Measurements from ENCODE around the gene FGD2.

The FGD2 gene

GRCh38 chr6:37020812-37021211, 15.4 kb downstream of the FGD2 start:
- no peak for DNase-seq

GRCh38 chr6:37021356-37022129, 16.1 kb downstream of the FGD2 start:
- DNase-seq = peak in 2 of 3 donors; percentile 29 to 38

DNA sequence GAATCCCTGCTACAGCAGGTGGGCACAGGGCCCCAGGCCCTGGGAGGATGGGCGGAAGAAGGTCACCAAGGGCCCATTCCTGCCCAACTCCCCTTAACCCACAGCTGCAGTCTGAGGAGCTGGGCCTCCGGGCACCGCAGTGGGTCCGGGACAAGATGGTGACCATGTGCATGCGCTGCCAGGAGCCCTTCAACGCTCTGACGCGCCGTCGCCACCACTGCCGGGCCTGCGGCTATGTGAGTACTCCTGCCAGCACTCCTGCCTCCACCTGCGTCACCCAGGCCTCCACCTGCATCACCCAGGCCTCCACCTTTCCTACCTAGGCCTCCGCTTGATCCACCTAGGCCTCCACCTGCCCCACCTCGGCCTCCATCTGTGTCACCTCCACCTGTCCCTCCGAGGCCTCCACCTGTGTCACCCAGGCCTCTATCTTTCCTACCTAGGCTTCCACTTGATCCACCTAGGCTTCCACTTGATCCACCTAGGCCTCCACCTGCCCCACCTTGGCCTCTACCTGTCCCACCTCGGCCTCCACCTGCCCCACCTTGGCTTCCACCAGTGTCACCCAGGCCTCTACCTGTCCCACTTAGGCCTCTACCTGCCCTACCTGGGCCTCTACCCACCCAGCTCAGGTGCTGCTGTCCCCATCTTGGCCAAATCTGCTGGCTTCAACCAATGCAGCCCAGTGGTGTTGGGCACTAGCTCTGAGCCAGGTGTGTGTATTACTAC, 16.8 kb downstream of the FGD2 start:
- DNase-seq = no peak

DNA sequence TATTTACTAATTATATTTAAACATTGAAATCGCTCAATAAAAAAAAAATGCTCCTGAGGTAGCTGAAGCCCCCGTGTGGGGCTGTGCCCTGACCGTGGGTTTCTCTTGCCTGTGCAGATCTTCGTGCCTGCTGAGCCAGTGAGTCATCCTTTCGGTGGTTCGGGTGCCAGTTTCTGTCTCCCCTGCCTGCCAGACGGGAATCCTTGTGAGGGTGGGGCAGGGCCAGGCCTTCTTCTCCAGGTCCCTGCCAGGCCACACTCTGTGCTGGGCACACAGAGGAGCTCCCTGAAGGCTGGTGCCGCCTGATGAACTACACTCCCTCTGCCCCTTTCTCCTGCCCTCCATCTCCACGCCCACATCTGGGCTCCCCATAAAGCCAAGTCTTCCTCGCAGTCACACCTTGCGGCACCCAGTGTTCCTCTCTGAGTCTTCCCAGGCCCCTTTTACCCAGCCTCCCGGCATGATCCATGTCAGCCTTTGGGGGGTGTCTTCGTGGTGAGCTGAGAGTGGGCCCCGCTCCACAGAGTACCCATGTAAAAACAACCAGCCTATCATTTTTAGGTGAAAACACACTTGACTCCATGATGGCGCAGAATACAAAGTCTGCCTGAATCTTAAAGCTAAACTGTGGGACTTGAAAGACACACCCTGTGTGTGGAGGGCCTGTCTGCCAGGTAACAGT, 19.3 kb downstream of the FGD2 start:
- DNase-seq = no peak

DNA sequence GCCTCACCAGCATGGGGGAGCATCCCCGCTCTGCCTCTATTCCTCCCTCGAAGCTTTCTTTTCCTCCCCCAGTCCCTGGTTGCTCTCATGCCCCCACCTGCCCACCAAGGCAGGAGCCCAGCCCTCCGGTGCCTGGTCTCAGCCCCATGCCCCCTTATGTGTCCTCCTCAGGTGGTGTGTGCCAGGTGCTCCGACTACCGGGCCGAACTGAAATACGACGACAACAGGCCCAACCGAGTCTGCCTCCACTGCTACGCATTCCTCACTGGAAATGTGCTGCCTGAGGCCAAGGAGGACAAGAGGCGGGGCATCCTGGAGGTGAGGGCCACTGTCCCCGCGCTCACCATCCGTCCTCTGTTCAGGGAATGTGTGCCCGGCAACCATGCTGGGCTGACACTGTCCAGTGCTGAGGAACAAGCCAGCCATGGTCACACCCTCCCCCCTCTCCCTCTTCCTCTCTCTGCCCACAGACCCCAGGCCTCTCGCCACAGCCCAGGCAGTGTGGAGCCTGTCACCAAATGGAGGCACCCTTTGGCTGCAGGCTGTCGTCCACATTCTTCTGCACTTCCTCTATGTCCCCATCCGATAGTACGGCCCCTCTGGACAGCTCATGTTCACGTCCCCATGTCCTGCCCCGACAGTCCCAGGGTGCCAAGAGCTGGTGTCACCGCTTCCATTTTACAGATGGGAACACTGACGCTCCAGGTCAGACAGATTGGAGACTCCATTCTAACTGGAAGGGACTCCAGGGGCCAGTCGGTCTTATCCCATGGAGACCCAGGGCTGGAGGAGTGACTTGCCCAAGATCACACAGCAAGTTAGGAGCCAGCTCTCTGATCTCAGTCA, 20.4 kb downstream of the FGD2 start:
- DNase-seq = no peak

- no peak for DNase-seq
Observed at GRCh38 chr6:37027036-37027720, 21.7 kb downstream of the FGD2 start.

DNA sequence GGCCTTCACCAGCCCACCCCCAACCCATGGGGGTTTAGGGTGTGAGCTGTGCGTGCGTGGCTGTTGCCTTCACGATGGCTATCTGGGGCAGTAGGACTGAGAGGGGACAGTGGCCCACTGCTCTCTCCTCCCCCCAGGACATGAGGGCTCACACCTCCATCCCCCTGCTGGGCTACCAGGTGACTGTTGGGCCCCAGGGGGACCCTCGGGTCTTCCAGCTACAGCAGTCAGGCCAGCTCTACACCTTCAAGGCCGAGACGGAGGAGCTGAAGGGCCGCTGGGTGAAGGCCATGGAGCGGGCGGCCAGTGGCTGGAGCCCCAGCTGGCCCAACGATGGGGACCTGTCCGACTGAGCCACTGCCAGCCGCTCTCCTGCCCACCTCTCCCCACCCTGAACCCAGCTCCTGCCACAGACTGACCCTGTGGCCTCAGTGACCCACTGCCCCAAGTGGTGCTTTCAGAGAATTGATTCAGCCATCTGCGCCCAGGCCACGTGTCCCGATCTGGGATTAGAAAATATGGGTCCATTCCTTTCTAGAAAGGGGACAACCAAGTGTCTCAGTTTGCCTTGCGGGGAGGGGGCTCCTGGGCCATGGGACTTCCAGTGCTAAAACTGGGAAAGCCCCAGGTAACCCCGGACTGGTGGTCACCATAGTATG, 22.5 kb downstream of the FGD2 start:
- DNase-seq = no peak

DNA sequence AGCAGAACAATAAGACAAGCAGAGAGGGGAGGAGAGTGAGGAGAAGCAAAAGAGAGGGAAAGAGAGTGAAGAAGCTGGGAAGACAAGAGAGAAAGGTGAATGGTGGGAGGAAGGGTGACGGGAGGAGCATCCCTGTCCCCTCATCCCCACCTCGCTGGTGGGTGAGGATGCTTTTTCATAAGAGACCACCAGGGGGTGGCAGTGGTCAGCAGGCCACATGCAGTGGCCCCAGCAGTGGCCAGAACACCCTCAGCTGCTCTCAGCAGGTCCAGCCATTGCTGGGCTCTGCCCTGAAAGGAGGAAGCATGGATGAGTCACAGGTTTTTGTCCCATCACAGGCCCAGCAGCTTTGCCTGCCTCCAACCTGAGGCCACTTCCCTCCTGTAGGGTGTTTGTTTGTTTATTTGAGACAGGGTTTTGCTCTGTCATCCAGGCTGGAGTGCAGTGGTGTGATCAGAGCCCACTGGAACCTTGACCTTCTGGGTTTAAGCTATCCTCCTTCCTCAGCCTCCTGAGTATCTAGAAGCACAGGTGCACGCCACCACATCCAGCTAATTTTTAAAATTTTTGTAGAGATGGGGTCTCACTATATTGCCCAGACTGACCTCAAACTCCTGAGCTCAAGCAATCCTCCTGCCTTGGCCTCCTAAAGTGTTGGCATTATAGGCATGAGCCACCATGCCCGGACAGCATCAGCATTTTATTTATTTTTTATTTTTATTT, 24.0 kb downstream of the FGD2 start:
- peak; percentile 96 to 98 (median 97) for DNase-seq

DNA sequence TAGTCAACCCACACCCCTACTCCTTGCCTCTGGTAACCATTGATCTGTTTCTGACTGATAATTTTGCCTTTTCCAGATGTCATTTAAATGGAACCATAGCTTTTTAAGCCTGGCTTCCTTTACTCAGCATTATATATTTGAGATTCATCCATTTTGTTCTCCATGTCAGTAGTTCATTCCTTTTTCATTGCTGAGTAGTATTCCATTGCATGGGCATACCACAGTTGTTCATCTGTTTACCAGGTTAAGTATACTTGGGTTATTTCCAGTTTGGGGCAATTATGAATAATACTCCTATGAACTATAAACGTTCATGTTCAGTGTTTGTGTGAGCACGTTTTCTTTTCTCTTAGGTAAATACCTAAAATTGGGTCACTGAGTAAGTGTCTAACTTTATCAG, 25.1 kb downstream of the FGD2 start:
- DNase-seq = no peak

- no peak for DNase-seq
Observed at GRCh38 chr6:37032239-37032638, 26.8 kb downstream of the FGD2 start.

DNA sequence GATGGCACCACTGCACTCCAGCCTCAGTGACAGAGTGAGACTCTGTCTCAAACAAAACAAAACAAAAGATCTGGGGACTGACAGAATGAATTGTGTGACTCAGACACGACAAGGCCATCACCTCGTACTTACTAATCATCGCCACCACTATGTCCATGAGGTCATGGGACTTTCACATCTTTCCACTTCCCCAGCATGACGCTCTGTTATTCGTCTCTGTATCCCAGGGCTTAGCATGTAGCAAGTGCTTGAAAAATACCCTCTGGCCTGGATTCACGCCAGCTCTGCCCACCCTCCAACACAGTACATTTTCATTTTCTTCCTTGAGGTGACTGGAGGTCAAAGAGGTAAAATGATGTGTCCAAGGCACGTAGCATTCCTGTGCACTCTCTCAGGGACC, 27.8 kb downstream of the FGD2 start:
- peak; percentile 92 to 97 (median 95) for DNase-seq

- peak; percentile 38 to 49 (median 47) for DNase-seq
Observed at GRCh38 chr6:37033819-37034795, 28.7 kb downstream of the FGD2 start.

DNA sequence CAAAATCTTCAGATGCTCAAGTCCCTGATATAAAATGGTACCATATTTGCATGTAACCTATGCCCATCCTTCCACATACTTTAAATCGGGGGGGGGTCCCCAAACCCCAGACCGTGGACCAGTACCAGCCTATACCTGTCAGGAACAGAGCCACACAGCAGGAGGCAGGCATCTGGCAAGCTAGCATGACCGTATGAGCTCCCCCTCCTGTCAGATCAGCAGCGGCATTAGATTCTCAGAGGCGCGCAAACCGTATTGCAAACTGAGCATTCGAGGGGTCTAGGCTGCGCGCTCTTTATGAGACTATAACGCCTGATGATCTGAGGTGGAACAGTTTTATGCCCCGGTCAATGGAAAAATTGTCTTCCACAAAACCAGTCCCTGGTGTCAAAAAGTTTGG, 30.7 kb downstream of the FGD2 start:
- DNase-seq = no peak

DNA sequence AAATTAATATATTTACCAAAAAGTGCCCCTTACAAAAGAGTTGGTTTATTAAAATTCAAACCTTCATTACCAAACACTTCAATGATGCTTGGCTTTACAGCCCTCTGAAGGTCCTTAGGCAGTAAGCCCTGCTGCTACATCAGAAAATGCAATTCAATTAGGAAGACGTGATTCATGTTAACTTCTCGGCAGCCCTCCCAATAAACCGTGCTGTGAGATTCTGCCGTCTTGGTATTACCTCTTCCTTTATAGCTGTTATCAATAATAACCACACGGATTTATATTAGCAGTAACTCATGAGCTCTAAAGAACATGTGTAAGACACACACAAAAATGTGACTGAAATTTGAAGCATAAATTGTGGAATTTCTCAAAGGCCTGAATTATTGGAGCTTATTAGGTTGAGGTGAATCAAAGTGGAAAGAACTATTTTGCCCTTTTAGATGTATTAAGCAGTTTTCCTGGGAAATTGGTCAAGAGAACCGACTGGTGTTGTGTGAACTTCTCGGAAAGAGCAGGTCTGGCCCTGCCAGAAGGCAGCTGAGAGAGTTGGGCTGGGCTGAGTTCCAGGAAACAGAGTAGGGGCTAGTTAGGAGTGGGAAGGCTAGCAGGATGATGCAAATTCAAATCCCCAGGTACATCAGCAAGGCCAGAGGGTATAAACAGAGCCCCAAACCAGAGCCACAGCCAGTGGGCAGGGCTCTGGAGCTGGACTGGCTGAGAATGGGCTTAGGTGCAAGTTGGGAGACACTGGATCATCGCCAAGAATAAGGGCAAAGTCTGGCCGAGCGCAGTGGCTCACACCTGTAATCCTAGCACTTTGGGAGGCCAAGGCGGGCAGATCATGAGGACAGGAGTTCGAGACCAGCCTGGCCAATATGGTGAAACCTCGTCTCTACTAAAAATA, 33.1 kb downstream of the FGD2 start:
- DNase-seq = no peak

- no peak for DNase-seq
Observed at GRCh38 chr6:37039958-37040357, 34.5 kb downstream of the FGD2 start.

DNA sequence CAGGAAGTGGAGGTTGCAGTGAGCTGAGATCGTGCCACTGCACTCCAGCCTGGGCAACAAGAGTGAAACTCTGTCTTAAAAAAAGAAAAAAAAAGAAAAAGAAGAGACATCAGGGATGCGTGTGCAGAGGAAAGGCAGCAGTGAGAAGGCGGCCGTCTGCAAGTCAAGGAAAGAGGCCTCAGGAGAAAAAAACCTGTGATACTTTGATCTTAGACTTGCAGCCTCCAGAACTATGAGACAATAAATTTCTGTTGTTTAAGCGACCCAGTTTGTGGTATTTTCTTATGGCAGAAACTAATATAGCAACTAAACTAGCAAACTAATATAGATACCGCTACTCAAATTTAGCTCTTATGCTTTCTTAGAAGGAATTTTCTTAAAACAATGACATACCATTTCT, 36.1 kb downstream of the FGD2 start:
- no peak for DNase-seq

- peak in 2 of 3 donors; percentile 33 to 48 for DNase-seq
Observed at GRCh38 chr6:37042150-37042549, 36.7 kb downstream of the FGD2 start.

GRCh38 chr6:37043091-37043490, 37.6 kb downstream of the FGD2 start:
- peak in 1 of 3 donors; percentile 55 for DNase-seq

- no peak for DNase-seq
Observed at GRCh38 chr6:37047346-37047688, 41.9 kb downstream of the FGD2 start.
